GM12878 (cell line): ENCODE results near the gene SSBP2.

ENCODE experiments used
- BACH1 ChIP-seq: fragments of 450-650 bp; IDR thresholded peaks from 2 replicates; pipeline ENCODE4 v1.6.1; 2017; ENCODE audit warnings: mild to moderate bottlenecking, borderline replicate concordance
- CEBPZ ChIP-seq: fragments of 150-350 bp; IDR thresholded peaks from 2 replicates; pipeline ENCODE4 v1.6.1; 2016; ENCODE audit warnings: low read depth, low read length
- HCFC1 ChIP-seq: fragments of 150-350 bp; IDR thresholded peaks from 2 replicates; pipeline ENCODE4 v1.6.1; 2014; ENCODE audit warnings: low read length
- PRDM15 ChIP-seq: fragments of 450-650 bp; formaldehyde crosslinking; IDR thresholded peaks from 2 replicates; pipeline ENCODE4 v1.4.0; 2020; ENCODE audit warnings: mild to moderate bottlenecking, moderate library complexity
- ZNF384 ChIP-seq: IDR thresholded peaks from 2 replicates; pipeline ENCODE4 v1.6.1; 2012; ENCODE audit warnings: low read depth, mild to moderate bottlenecking, low read length, improper control_type of control experiment, borderline replicate concordance

- TF ChIP-seq ZNF384 (no peak), HCFC1 (no peak), CEBPZ (no peak), PRDM15 (CRISPR knock-in tag) (no peak), BACH1 (no peak)
These were observed 118.2 kb downstream of the SSBP2 start for GRCh38 chr5:81632679-81633078.
